Activated effector memory CD4-positive, alpha-beta T cell treated with Interleukin-2 at 50 U/mL for 16 hours (primary cell): Measurements from ENCODE around the gene KLHL29.
A peak's percentile ranks its signal among the peaks of the same experiment; 100 is the strongest.
"Not testable (repeated sequence)": the region's sequence is repeated elsewhere in the genome, so short reads cannot be mapped to it uniquely, and the experiment has no call there.

ENCODE experiments used
- DNase-seq: peaks from one replicate; pipeline ENCODE4 v3.0.0-alpha.2; 2020

KLHL29 gene

GRCh38 chr2:23384551-23385343, at the start of gene KLHL29:
TSS of gene KLHL29 (plus strand) at chr2:23385179. CDS start at chr2:23562197, 177,018 bp downstream.
- DNase-seq, result peak; percentile 46

DNA sequence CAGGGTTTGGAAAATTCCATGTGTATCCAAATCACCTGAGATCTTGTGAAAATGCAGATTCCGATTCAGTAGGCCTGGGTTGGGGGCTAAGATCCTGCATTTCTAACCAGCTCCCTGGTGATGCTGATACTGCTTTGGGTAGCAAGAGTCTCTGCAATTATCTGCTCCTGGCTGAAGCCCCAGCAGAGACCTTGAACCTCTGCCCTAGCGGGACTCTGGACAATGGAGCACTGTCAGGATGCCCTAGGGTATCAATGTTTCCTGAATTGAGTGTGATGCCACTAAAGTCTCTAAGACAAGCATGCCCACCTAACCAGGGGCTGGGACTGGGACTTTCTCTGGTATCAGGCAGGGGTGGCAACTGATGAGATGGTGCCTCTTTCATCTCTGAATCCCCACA, 49.4 kb upstream of the KLHL29 start:
- DNase-seq, result no peak

- DNase-seq, result no peak
Measured at GRCh38 chr2:23342075-23342474, 42.9 kb upstream of the KLHL29 start.

DNA sequence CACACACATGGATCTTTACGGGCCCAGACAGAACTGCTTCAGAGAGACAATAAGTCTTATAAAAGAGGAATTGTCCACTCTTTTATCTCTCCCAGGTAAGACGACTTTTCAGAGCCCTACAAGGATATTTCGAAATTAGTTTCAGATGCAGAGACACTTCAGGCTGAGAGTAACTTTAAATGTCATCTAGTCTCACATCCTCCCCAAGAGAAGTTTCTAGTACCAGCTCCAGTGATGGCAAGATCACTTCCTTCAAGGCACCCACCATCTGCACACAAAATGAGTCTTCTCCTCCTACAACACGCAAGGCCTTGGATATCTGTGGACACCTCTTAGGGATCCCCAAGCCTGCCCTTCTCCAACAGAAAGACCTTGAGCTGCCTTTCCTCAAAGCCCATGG, 39.0 kb upstream of the KLHL29 start:
- DNase-seq, result no peak

DNA sequence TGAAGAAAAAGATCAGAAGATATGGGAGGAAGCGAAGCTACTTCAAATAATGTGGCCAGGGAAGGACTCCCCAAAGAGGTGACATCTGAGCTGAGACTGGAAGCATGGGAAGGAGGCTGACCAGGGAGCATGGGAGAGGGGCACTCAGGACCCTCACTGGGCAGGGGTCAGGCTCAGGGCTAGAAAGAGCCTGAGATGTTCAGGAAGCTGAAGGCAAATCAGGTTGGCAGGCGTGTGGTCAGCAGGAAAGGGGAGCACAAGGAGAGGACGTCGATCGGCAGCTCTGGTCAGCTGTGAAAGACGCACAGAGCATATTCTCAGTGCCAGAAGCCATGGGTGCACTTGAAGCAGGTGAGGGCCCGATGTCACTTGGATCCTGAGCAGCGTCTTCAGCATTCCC, 38.2 kb upstream of the KLHL29 start:
- no peak for DNase-seq

GRCh38 chr2:23347471-23348092, 37.4 kb upstream of the KLHL29 start:
- DNase-seq, result no peak

DNA sequence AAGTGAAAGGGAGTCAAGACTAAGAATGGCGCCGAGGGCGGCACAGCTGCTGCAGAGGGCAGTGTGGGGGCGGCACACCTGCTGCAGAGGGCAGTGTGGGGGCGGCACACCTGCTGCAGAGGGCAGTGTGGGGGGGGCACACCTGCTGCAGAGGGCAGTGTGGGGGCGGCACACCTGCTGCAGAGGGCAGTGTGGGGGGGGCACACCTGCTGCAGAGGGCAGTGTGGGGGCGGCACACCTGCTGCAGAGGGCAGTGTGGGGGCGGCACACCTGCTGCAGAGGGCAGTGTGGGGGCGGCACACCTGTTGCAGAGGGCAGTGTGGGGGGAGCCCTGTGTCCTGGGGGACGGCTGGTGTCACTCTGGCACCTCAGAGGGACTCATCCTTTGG, 36.9 kb upstream of the KLHL29 start:
- DNase-seq, result not testable (repeated sequence)

GRCh38 chr2:23349508-23349907, 35.5 kb upstream of the KLHL29 start:
- DNase-seq, result no peak

GRCh38 chr2:23350041-23350791, 34.8 kb upstream of the KLHL29 start:
- no peak for DNase-seq

DNA sequence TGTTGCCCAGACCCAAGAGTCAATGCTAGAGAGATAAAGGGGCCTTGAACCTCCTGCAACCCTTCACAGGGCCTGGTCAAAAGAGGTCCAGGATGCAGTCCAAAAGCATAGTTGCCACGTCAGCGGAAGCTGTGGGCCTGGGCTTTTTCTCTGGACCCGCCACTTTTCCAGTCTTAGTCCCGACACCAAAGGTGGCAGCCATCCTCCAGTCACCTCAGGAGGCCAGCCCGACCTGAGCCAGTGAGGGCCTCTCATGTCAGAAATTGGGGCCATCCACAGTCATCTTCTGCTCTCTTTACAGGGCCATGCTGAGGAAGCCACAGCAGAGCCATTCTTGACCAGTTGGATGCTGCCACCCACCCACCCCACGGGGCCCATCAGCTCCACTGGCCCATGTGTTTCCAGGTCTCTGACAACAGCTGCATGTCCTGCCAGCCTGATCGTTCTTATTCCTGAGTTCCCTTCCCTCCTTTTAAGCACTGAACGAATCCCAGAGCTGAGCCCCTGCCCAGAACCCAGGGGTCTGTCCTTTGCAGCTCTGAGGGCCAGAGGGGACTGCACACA, 34.1 kb upstream of the KLHL29 start:
- DNase-seq, result no peak

GRCh38 chr2:23351388-23352141, 33.4 kb upstream of the KLHL29 start:
- no peak for DNase-seq

- DNase-seq, result no peak
Measured at GRCh38 chr2:23354554-23354953, 30.4 kb upstream of the KLHL29 start.

- no peak for DNase-seq
Measured at GRCh38 chr2:23355001-23355400, 30.0 kb upstream of the KLHL29 start.

DNA sequence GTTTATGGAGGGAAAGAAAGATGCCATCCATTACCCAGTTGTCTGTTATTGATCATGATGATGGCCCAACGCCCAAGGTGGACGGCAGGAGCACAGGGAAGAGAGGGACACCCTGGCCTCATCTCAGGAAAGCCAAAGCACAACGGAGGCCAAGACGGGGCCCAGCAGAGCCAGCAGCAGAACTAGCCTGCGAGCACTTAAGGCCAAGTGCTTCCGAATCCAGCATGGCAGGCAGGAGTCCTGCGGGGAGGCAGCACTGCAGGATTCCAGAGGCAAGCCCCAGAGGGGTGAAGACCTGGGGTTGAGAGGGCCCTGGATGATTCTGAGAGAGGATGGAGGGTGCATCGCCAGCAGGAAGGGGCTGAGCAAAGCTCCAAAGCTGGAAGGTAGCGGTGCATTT, 28.3 kb upstream of the KLHL29 start:
- DNase-seq, result no peak

- DNase-seq, result no peak
Measured at GRCh38 chr2:23359631-23360567, 25.1 kb upstream of the KLHL29 start.

DNA sequence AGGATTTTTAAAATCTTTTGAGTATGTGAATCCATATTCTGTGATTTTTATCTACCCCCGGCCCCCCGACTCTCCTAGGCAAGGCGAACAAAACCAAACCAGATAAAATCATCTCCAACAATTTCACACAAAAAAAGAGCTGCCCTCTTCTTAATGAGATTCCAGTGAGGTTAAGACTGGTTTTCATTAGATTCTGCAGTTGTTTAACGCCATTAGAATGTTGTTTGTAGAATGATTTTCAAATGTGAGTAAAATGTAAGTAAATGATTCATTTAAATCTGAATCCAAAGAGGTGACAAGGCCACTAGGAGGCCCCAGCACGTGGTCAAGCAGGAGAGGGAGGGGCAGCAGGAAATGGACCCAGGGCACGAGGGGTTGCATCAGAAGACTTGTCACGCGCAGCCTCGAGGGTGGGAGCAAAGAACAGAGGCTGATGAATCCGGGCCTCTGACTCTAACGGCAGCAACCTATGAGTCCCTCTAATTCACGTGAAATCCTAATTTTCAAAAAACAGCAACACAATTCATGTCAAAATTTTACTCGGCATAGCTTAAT, 24.3 kb upstream of the KLHL29 start:
- DNase-seq, result no peak

GRCh38 chr2:23361152-23361551, 23.8 kb upstream of the KLHL29 start:
- no peak for DNase-seq

DNA sequence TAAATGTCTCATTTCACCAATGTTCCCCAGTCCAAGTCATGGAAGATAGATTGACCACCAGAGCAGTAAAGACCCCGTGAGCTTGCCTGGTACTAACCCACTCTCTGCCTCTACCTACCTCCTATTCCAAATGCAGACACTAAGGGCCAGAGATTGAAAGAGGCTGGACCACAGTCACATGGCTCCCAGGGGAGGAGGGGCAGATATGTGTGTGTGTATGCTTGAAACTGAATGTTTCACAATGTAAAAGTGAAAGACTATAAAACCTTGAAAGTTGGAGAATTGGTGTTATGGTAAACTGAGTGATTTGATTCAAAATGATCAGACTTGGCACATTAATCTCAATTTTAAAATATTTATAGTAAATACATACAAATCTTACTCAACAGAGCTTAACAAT, 21.7 kb upstream of the KLHL29 start:
- no peak for DNase-seq

- no peak for DNase-seq
Measured at GRCh38 chr2:23363831-23364230, 21.1 kb upstream of the KLHL29 start.

- DNase-seq, result no peak
Measured at GRCh38 chr2:23366720-23367119, 18.3 kb upstream of the KLHL29 start.

- no peak for DNase-seq
Measured at GRCh38 chr2:23367760-23368159, 17.2 kb upstream of the KLHL29 start.
